K562 (cell line): Measurements from ENCODE around the gene LRRC41. TPM values are rescaled to one million over a fixed set of nuclear protein-coding genes. Genes with fewer than 3 reads are reported as not detected.

Experiments
- CBFA2T2 ChIP-seq: fragments of 450-650 bp; conservative IDR thresholded peaks from 2 replicates; pipeline ENCODE4 v1.6.1; 2017; ENCODE audit warnings: mild to moderate bottlenecking
- CC2D1A ChIP-seq: fragments of 450-650 bp; IDR thresholded peaks from 2 replicates; pipeline ENCODE4 v1.6.1; 2017; ENCODE audit warnings: mild to moderate bottlenecking
- ETV6 ChIP-seq, 3 experiments: fragments of 150-350 bp in 1 of 3; sonication (generic) in 1 of 3; formaldehyde crosslinking in 1 of 3; IDR thresholded peaks; 2 replicates each; pipeline versions ENCODE4 v1.6.1 to v1.8.0; 2014 to 2022; ENCODE audit warnings: borderline replicate concordance in 2 of 3, low read depth in 2 of 3, antibody characterized with exemption in 1 of 3, low read length in 1 of 3, mild to moderate bottlenecking in 1 of 3, missing genetic modification reagents in 1 of 3
- FOS ChIP-seq: IDR thresholded peaks from 3 replicates; pipeline ENCODE4 v1.6.1; 2011; ENCODE audit not compliant: insufficient read length; ENCODE audit errors: extremely low read depth
- HNRNPK ChIP-seq: fragments of 200-400 bp; formaldehyde crosslinking; IDR thresholded peaks from one replicate; pipeline ENCODE4 v1.6.1; 2018; ENCODE audit warnings: mild to moderate bottlenecking, low read depth, low read length; ENCODE audit not compliant: poor library complexity, severe bottlenecking
- LARP7 ChIP-seq: fragments of 450-650 bp; IDR thresholded peaks from 2 replicates; pipeline ENCODE4 v1.6.1; 2016
- MED1 ChIP-seq: sonication (generic); formaldehyde crosslinking; IDR thresholded peaks from 2 replicates; pipeline ENCODE4 v1.8.1; 2023; ENCODE audit warnings: missing genetic modification reagents, borderline replicate concordance
- MNT ChIP-seq, 2 experiments: fragments of 450-650 bp; conservative IDR thresholded peaks; 2 replicates each; pipeline ENCODE4 v1.6.1; 2017; ENCODE audit warnings: mild to moderate bottlenecking in 2 of 2, moderate library complexity in 2 of 2
- NFE2L1 ChIP-seq: fragments of 450-650 bp; IDR thresholded peaks from 2 replicates; pipeline ENCODE4 v1.6.1; 2016; ENCODE audit warnings: missing genetic modification characterization, low read depth, mild to moderate bottlenecking, missing compliant biosample characterization, moderate library complexity, borderline replicate concordance
- RBM34 ChIP-seq: fragments of 200-400 bp; formaldehyde crosslinking; IDR thresholded peaks from 2 replicates; pipeline ENCODE4 v1.6.1; 2018; ENCODE audit warnings: low read length, borderline replicate concordance; ENCODE audit not compliant: insufficient read depth
- SETDB1 ChIP-seq: IDR thresholded peaks from one replicate; pipeline ENCODE4 v1.6.1; 2012; ENCODE audit warnings: low read length, control low read depth, inconsistent platforms
- SMARCC2 ChIP-seq: fragments of 450-650 bp; IDR thresholded peaks from 2 replicates; pipeline ENCODE4 v1.6.1; 2017; ENCODE audit warnings: antibody characterized with exemption, moderate library complexity, mild to moderate bottlenecking, low read depth
- SREBF1 ChIP-seq: fragments of 150-350 bp; IDR thresholded peaks from 2 replicates; pipeline ENCODE4 v1.6.1; 2014; ENCODE audit warnings: antibody characterized with exemption, low read depth, low read length, borderline replicate concordance
- THAP12 ChIP-seq: fragments of 250-450 bp; sonication (Bioruptor Pico); IDR thresholded peaks from 2 replicates; pipeline ENCODE4 v1.9.0; 2021; ENCODE audit warnings: mild to moderate bottlenecking, inconsistent platforms
- USF2 ChIP-seq: sonication (generic); formaldehyde crosslinking; IDR thresholded peaks from 2 replicates; pipeline ENCODE4 v1.5.0; 2020; ENCODE audit warnings: missing genetic modification reagents
- ZBTB17 ChIP-seq: fragments of 450-650 bp; formaldehyde crosslinking; IDR thresholded peaks from 2 replicates; pipeline ENCODE4 v1.4.0; 2020; ENCODE audit warnings: mild to moderate bottlenecking
- ZBTB26 ChIP-seq: fragments of 450-650 bp; formaldehyde crosslinking; IDR thresholded peaks from 2 replicates; pipeline ENCODE4 v1.4.0; 2022; ENCODE audit warnings: missing genetic modification characterization
- ZC3H4 ChIP-seq: sonication (generic); formaldehyde crosslinking; IDR thresholded peaks from 2 replicates; pipeline ENCODE4 v1.9.0; 2021; ENCODE audit warnings: missing genetic modification reagents, borderline replicate concordance
- ZNF507 ChIP-seq: conservative IDR thresholded peaks from 2 replicates; pipeline ENCODE4 v1.6.1; 2017; ENCODE audit warnings: missing genetic modification characterization, missing compliant biosample characterization
- polyA plus RNA-seq, 8 experiments: library from polyadenylated mRNA; depleted of rRNA in 4 of 8; stranded (reverse) in 5 of 8; unstranded in 3 of 8; fragments of >200 nt; fragmentation: Nextera tagmentation in 2 of 8; fragmentation: Illumina TruSeq in 1 of 8; extraction: Ambion mirVana in 2 of 8; extraction: Trizol in 1 of 8; gene quantifications; 2 replicates each; pipeline versions ENCODE4 v1.2.1 to v1.2.3, GENCODE V29; 2011 to 2014; ENCODE audit warnings: inconsistent platforms in 1 of 8, missing spikeins in 1 of 8
- total RNA-seq, 7 experiments: library from RNA; depleted of rRNA in 6 of 7; stranded (reverse); fragments of >200 nt in 6 of 7; fragmentation: Illumina TruSeq in 2 of 7; extraction: Trizol in 2 of 7; gene quantifications; 2 replicates each; pipeline versions ENCODE4 v1.2.1 to v1.2.3, GENCODE V29; 2011 to 2021; ENCODE audit warnings: low replicate concordance in 1 of 7

The LRRC41 gene
- total and polyA plus RNA-seq, 9 of the 15 experiments (the other 6 are each of a cell fraction or from before 2014, with no cell fraction given): 10.5 to 64.7 (median 44.2) TPM

DNA sequence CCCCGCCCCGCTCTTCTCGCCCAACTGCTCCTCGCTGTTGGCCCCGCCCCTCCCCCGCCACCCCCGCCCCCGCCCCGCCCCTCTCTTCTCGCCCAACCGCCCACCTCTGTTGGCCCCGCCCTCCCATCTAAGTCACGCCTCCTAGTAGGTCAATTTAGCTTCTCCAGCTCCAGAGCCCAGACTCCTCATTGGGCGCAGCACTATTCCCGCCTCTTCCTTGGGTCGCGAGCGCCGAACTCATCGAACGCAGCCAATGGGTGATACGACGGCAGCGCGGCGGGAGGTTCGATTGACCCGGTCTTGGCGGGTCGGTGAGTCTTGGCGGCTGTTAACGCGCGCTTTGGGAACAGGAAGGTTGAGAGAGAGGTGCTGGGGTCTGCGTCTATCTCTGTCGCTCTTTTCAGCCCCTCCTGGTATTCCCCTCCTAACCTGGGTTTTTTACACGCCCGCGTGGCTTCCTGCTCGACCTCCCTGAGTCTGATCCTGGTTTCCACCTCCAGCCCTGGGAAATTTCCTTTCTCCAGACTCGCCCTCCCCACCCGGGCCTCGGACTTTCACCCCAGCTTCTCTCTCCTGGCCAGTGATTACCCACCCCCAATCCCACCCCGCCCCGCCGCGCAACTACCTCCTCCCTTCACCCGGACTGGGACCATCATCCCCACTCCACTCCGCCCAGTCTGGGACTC, 55.8 kb downstream of the LRRC41 start, which contains the start of gene RAD54L (continued):
- peak; percentile 93 for TF ChIP-seq THAP12 (CRISPR knock-in tag)
- no peak for TF ChIP-seq ZBTB26
- peak; percentile 57; the same call in 1 of the 2 replicates for TF ChIP-seq SREBF1
- TF ChIP-seq HNRNPK: no peak
- TF ChIP-seq FOS: peak; percentile 91
- TF ChIP-seq ETV6 (IDR thresholded peaks at IDR 0.05; ENCODE audit: borderline replicate concordance in 1 of 2, low read depth in 2 of 2, low read length in 1 of 2): no peak
- no peak for TF ChIP-seq ETV6 (CRISPR knock-in tag; IDR thresholded peaks at IDR 0.05; ENCODE audit: borderline replicate concordance)
- no peak for TF ChIP-seq ZNF507
- TF ChIP-seq MNT (conservative IDR thresholded peaks at IDR 0.05): peak; percentile 81 to 91
- peak; percentile 18; the same call in 1 of the 2 replicates for TF ChIP-seq LARP7
- TF ChIP-seq CBFA2T2: no peak
- no peak for TF ChIP-seq SETDB1
- TF ChIP-seq SMARCC2: no peak
- no peak for TF ChIP-seq NFE2L1 (tag)
- no peak for TF ChIP-seq CC2D1A
- no peak for TF ChIP-seq RBM34
- TF ChIP-seq ZC3H4 (CRISPR knock-in tag): no peak
- TF ChIP-seq USF2 (CRISPR knock-in tag): no peak
- TF ChIP-seq ZBTB17 (CRISPR knock-in tag): peak; percentile 100
- TF ChIP-seq MED1 (CRISPR knock-in tag): no peak
